Measurements from ENCODE around the gene PLAAT3.
A peak's percentile ranks its signal among the peaks of the same experiment; 100 is the strongest.

The PLAAT3 gene

DNA sequence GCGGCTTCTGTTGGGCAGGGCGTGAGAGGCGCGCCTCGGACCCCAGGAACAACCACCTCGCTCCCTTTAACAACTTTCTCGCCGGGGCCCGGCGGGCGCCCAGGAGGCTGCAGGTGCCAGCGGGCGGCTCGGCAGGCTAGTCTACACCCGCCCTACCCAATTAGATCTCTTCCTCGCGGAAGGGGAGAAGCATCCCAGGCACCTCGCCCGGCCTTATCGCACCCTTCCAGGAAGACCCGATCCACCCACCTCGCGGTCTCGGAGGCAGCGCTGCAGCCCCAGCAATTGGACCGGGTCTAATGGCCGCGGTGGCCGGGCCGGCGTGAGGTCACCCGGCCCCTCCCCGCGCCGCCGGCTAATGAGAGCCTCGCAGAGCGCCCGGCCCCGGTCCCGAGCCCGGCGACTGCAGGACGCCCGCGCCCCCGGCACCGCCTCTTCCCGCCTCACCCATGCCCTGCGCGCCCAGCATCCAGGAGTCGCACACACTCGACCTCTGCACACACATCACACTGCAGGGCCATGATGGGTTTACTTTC, at the start of gene PLAAT3:
Gene PLAAT3 (minus strand): TSS at position 298 of the 536 bp plus-strand sequence. CDS start 419 bp downstream, outside the sequence.
- POLR2A ChIA-PET, result no interaction called here
- TF ChIP-seq CTCF (IDR thresholded peaks at IDR 0.05; ENCODE audit: control extremely low read depth, extremely low read depth, low read depth, missing control alignments), result no peak
- peak; percentile 75 for DNase-seq (ENCODE audit: extremely low spot score)
- CTCF ChIA-PET, result interaction anchor here (1.2 to 1.3 kb wide), 2 partner anchors 8 to 78 kb away, joined by 3 read pairs; partner anchors contain the start of gene PLAAT4

GRCh38 chr11:63663809-63664208, 49.6 kb upstream of the PLAAT3 start:
- no peak for DNase-seq (ENCODE audit: extremely low spot score)
- TF ChIP-seq CTCF (IDR thresholded peaks at IDR 0.05; ENCODE audit: control extremely low read depth, extremely low read depth, low read depth, missing control alignments), result no peak
- POLR2A ChIA-PET, result no interaction called here
- CTCF ChIA-PET, result interaction anchor here (1.3 kb wide), 1 partner anchor 28 kb away, joined by 3 read pairs; no protein-coding TSS in a partner anchor

DNA sequence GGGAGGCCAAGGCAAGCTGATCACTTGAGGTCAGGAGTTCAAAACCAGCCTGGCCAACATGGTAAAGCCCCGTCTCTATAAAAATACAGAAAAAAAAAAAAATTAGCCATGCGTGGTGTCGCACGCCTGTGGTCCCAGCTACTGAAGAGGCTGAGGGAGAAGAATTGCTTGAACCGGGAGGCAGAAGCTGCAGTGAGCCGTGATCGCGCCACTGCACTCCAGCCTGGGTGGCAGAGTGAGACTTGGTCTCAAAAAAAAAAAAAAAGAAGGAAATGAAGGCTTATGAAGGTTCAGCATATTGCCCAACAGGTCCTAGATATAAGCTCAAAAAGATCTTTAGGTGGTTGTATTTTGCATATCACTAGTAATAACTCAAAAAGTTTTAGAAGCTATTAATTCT, 46.7 kb upstream of the PLAAT3 start:
- ChIA-PET CTCF (interaction anchor here (0.8 to 3.2 kb wide), 10 partner anchors 9 to 182 kb away, joined by 3 to 19 read pairs (median 4); partner anchors contain the start of gene ATL3), POLR2A (interaction anchor here (0.7 kb wide), 1 partner anchor 10 kb away, joined by 3 read pairs; no protein-coding TSS in a partner anchor)
- DNase-seq (ENCODE audit: extremely low spot score), result no peak
- TF ChIP-seq CTCF (IDR thresholded peaks at IDR 0.05; ENCODE audit: control extremely low read depth, extremely low read depth, low read depth, missing control alignments), result no peak

DNA sequence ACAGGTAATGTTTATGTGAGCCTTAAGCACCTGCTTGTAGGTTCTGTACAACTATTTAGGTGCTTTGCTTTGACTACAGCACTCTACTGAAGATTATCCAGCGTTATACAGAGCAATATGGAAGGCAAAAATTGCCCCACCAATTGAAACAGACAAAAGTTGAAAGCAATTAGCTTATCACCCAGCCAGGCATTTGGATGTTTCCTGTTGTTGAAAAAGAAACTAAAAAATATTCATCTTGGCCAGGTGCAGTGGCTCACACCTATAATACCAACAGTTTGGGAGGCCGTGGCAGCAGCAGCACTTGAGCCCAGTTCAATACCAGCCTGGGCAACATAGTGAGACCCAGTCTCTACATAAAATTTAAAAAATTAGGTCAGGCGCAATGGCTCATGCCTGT, 38.4 kb upstream of the PLAAT3 start:
- TF ChIP-seq CTCF (IDR thresholded peaks at IDR 0.05; ENCODE audit: control extremely low read depth, extremely low read depth, low read depth, missing control alignments), result no peak

DNA sequence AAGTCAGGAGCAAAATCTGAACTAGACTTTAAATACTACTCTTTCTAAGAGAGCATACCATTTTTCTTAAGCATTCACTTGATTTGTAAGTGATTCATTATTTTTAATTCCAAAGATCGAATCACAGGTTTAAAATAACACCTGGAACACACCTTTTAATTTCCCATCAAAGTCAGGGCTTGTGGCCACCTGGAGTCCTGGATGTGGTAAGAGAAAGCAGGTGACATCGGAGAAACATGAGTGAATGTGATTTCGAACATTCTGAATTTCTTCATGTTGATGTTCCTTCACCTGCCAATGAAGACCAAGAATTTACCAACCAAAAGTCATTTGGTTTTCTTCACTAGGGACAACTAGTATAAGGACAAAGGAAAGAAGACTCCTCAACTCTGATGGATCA, 29.0 kb upstream of the PLAAT3 start:
- POLR2A ChIA-PET, result interaction anchor here (0.6 kb wide), 1 partner anchor 17 kb away, joined by 4 read pairs; no protein-coding TSS in a partner anchor
- TF ChIP-seq CTCF (IDR thresholded peaks at IDR 0.05; ENCODE audit: control extremely low read depth, extremely low read depth, low read depth, missing control alignments), result no peak
- DNase-seq (ENCODE audit: extremely low spot score), result no peak
- CTCF ChIA-PET, result interaction anchor here (0.9 to 9.4 kb wide), 4 partner anchors 9 to 163 kb away, joined by 3 to 138 read pairs (median 4); no protein-coding TSS in a partner anchor

More for the DNA sequence above, 38.4 kb upstream of the PLAAT3 start:
- no peak for DNase-seq (ENCODE audit: extremely low spot score)
- CTCF ChIA-PET, result interaction anchor here (1.0 to 1.5 kb wide), 4 partner anchors 10 to 30 kb away, joined by 3 to 4 read pairs (median 4); no protein-coding TSS in a partner anchor
- POLR2A ChIA-PET, result no interaction called here

- no peak for DNase-seq (ENCODE audit: extremely low spot score)
- no peak for TF ChIP-seq CTCF (IDR thresholded peaks at IDR 0.05; ENCODE audit: control extremely low read depth, extremely low read depth, low read depth, missing control alignments)
- ChIA-PET CTCF (interaction anchor here (9.4 kb wide), 1 partner anchor 161 kb away, joined by 138 read pairs; no protein-coding TSS in a partner anchor), POLR2A (no interaction called here)
Observed at GRCh38 chr11:63641727-63642126, 27.5 kb upstream of the PLAAT3 start.

All from GM10248 (cell line).